AG04449 (cell line): ENCODE results near the gene GALNT5.

Experiments used
- CTCF ChIA-PET: fragments of 350-600 bp; formaldehyde crosslinking; extraction: SDS; loops from one replicate; lab custom pipeline; 2021; ENCODE audit warnings: antibody characterized with exemption; lab: Yijun Ruan, JAX
- POLR2A ChIA-PET: fragments of 400-600, 350-600 bp; formaldehyde crosslinking; extraction: SDS; loops from one replicate; lab custom pipeline; 2020; ENCODE audit warnings: antibody characterized with exemption, inconsistent platforms; lab: Yijun Ruan, JAX
- DNase-seq: peaks from one replicate; pipeline ENCODE4 v3.0.0-alpha.2; 2010; ENCODE audit warnings: low read depth, low spot score
- H3K4me3 ChIP-seq: 2 replicates; pipeline ENCODE4 v1.5.1; 2011; ENCODE audit warnings: low read depth, mild to moderate bottlenecking, control low read depth, low read length
- TF ChIP-seq, protein P1 (sequence below): IDR thresholded peaks from one replicate; pipeline ENCODE4 v1.5.1; 2011; ENCODE audit warnings: mild to moderate bottlenecking, moderate library complexity, low read length, control low read depth, inconsistent platforms; ENCODE audit not compliant: insufficient read depth; ENCODE audit errors: missing control alignments

The GALNT5 gene

DNA sequence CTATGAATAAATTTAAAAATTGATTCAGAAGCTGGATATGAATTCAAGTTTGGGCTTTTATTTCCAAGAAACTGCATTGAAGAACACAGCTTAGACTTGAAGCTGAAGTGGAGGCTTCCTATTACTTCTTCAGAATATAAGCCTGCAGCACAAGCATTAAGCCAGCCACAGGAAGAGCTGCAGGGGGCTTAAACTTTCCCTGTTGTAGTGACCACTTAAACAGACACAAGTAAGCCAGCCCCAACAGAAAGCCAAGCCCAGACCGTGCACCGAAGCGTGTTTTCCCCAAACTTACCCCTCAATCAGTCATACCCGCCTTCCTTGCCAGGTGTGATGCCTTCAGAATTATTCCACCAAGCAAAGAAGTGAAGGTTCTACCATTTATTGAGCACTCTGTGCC, 39.5 kb downstream of the GALNT5 start:
- ChIA-PET POLR2A (no interaction called here), CTCF (interaction anchor here (1.2 to 12.0 kb wide), 5 partner anchors 8 to 295 kb away, joined by 3 to 370 read pairs (median 6); partner anchors contain the start of gene ERMN)
- TF ChIP-seq, protein P1, sequence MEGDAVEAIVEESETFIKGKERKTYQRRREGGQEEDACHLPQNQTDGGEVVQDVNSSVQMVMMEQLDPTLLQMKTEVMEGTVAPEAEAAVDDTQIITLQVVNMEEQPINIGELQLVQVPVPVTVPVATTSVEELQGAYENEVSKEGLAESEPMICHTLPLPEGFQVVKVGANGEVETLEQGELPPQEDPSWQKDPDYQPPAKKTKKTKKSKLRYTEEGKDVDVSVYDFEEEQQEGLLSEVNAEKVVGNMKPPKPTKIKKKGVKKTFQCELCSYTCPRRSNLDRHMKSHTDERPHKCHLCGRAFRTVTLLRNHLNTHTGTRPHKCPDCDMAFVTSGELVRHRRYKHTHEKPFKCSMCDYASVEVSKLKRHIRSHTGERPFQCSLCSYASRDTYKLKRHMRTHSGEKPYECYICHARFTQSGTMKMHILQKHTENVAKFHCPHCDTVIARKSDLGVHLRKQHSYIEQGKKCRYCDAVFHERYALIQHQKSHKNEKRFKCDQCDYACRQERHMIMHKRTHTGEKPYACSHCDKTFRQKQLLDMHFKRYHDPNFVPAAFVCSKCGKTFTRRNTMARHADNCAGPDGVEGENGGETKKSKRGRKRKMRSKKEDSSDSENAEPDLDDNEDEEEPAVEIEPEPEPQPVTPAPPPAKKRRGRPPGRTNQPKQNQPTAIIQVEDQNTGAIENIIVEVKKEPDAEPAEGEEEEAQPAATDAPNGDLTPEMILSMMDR = no peak
- H3K4me3 ChIP-seq = no peak overlapping the region
- DNase-seq = no peak

DNA sequence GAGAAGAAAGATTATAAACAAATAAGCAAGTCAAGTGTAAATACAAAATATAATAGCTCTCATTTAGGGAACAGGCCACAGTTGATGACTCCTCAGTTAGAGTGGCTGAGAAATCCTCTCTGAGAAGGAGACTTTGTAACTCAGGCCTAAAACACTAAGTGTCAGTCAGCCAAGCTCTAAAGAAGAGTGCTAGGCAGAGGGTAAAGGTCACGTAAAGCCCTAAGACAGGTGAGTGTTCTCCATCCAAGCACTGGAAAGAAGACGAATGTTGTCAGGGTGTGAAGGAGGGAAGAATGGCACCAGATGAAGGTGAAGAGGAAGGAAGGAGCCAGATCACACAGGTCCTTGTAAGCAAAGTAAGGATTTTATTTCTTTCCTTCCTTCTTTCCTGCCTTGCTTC, 43.8 kb downstream of the GALNT5 start:
- ChIA-PET CTCF (interaction anchor here (1.0 to 12.0 kb wide), 23 partner anchors 8 to 710 kb away, joined by 3 to 370 read pairs (median 9); partner anchors contain the start of genes ERMN and GALNT5), POLR2A (no interaction called here)
- no peak for DNase-seq
- TF ChIP-seq, protein P1 = no peak
- H3K4me3 ChIP-seq = no peak overlapping the region

DNA sequence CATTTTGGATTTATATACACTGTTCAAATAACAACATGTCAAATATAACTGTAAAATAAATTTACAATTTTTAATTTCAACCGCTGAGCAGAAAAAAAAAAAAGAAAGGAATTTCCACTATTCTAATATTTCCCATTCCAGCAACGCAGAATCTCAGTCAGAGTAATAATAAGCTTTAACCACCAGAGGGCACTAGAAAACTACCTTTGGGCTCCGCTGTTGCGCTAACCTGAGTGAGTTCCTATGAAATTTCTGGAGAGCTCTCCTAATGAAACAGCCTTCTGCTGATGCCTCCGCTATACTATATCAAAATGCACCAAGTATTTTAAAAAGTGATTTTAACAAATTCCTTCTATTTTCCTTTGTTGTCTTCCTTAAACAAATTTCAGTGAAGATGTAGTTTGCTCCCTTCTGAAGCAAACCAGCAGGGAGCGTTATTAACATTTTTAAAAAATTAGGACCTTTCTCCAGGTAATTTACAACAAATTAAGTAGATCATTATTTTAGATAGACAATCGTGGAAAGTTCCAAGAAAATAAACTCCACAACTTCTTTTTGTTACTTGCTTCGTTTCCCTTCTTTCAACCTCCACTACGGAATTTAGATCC, 45.1 kb downstream of the GALNT5 start:
- no peak overlapping the region for H3K4me3 ChIP-seq
- POLR2A ChIA-PET = interaction anchor here (0.7 kb wide), 1 partner anchor 1202 kb away, joined by 3 read pairs; no protein-coding TSS in a partner anchor
- CTCF ChIA-PET = interaction anchor here (0.5 to 12.0 kb wide), 57 partner anchors 9 to 1908 kb away, joined by 3 to 370 read pairs (median 4); partner anchors contain the start of genes ERMN and GALNT5
- no peak for DNase-seq
- TF ChIP-seq, protein P1 = peak; percentile 60

DNA sequence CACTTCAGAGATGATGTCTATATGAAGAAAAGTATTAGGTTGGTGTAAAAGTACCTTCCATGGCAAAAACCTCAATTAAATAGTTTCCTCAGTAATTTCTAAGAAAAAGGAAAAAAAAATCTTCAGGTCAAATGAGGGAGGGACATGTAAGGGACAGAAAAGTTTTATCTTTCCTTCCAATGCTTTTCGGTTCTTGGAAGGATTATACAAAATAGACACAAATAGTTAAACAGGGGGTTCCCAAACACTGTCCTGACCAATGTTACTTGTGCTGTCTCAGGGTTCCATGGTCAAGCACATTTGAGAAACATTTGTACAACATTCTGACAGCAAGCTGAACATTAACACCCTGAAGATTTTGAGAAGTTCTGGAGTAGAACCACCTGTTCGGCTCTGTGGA, 46.1 kb downstream of the GALNT5 start:
- ChIA-PET CTCF (interaction anchor here (0.7 to 12.0 kb wide), 24 partner anchors 8 to 1450 kb away, joined by 3 to 370 read pairs (median 6); partner anchors contain the start of gene ERMN), POLR2A (no interaction called here)
- TF ChIP-seq, protein P1 = no peak
- no peak for DNase-seq
- no peak overlapping the region for H3K4me3 ChIP-seq

DNA sequence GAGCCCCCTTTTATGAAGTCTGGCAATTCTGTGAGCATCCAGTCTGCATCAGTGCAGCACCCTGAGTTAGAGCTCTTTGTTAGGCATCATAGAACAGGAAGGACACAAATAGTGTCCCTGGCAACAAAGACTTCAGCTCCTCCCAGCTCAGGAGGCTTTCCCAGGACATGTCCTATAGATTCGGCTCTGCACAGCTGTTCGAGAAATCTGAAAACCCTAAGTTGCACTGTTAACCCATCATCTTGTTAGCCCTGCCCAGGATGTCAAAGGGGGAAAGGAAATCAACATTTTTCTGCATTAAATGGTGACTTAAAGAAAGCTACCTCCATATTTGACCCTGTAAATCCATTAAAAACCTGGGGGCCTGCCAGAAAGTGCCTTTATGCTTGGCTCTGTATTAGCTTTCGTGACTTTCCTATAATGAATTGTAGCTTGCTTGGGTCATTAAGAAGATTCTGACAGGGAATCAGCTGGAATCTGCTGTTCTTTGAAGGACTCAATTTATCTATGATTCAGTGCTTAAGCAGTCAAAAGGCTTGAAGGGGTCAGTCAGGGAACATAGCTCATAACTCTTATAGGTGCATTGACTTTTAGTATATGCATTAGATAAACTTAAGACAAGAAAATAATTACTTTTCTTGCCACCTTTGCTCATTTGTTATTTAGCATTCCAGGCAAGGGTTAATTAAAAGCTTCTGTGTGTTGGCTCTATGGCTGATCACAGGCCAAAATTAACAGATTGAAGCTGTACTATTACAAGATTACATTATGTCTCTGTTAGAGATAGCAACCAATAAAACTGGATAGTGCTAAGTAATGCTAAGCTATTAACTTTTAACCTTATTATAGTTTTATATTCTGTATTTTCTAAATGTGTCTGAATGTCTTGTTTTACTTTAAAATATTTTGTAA, 47.6 kb downstream of the GALNT5 start:
- no peak for DNase-seq
- H3K4me3 ChIP-seq = no peak overlapping the region
- CTCF ChIA-PET = interaction anchor here (0.8 to 12.0 kb wide), 15 partner anchors 8 to 1449 kb away, joined by 3 to 370 read pairs (median 5); partner anchors contain the start of gene ERMN
- POLR2A ChIA-PET = interaction anchor here (0.7 to 1.3 kb wide), 2 partner anchors 18 to 571 kb away, joined by 3 to 4 read pairs; partner anchors contain the start of gene ACVR1
- TF ChIP-seq, protein P1 = no peak

DNA sequence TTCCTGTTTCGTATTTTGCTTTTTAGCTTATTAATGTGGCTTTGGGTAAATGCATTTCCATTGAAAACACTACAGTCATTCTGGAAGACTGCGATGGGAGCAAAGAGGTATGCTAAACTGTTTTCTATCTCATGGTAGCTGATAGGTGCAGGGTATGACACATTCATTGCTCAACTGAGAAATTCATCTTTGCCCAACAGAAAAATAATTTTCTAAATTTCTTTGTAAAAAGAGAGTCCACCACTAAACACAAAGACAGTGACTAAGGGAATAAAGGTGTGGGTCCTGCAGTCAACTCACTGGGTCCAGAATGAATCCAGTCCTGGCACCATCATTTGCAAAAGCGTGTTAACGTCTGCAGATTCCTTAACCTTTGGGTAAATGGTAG, 48.2 kb downstream of the GALNT5 start:
- ChIA-PET POLR2A (interaction anchor here (0.7 to 1.3 kb wide), 2 partner anchors 19 to 571 kb away, joined by 3 to 4 read pairs; partner anchors contain the start of gene ACVR1), CTCF (interaction anchor here (0.9 to 12.0 kb wide), 10 partner anchors 8 to 706 kb away, joined by 3 to 370 read pairs (median 6); partner anchors contain the start of gene ERMN)
- H3K4me3 ChIP-seq = no peak overlapping the region
- DNase-seq = no peak
- TF ChIP-seq, protein P1 = no peak
